Right lobe of liver (tissue), 6 donors: Measurements from ENCODE around the gene MTA2. TPM values are rescaled to one million over a fixed set of nuclear protein-coding genes. Genes with fewer than 3 reads are reported as not detected.
A peak's percentile ranks its signal among the peaks of the same experiment; 100 is the strongest.

Source experiments
- ATAC-seq, 4 donors: fragments of 200-7000 bp; cut with Tn5 transposase; one replicate each; pipeline ENCODE4 v1.9.1; 2020; ENCODE audit warnings: mild to moderate bottlenecking in 4 of 4, moderate library complexity in 4 of 4
- DNase-seq, 3 donors: peaks; one replicate each; pipeline ENCODE4 v3.0.0-alpha.2; 2020
- H3K27ac ChIP-seq, 3 donors: fragments of 200-600 bp; one replicate each; pipeline ENCODE4 v1.8.0; 2022
- H3K27me3 ChIP-seq, 2 donors: fragments of 200-600 bp; one replicate each; pipeline ENCODE4 v1.8.0; 2022
- H3K36me3 ChIP-seq, 4 donors: fragments of 200-600 bp; sonication (generic) in 1 of 4; one replicate each; pipeline versions ENCODE4 v1.5.1 to v1.8.0; 2017 to 2022; ENCODE audit warnings: control low read depth in 1 of 4
- H3K4me1 ChIP-seq, 4 donors: fragments of 200-600 bp; sonication (generic) in 1 of 4; one replicate each; pipeline versions ENCODE4 v1.5.1 to v1.8.0; 2017 to 2022; ENCODE audit warnings: control low read depth in 1 of 4
- H3K4me3 ChIP-seq, 3 donors: fragments of 200-600 bp; one replicate each; pipeline ENCODE4 v1.8.0; 2022
- H3K9me3 ChIP-seq, 4 donors: fragments of 200-600 bp; sonication (generic) in 1 of 4; one replicate each; pipeline versions ENCODE4 v1.5.1 to v1.8.0; 2017 to 2022; ENCODE audit warnings: control low read depth in 1 of 4
- CTCF ChIP-seq, 4 donors: fragments of 200-600 bp in 3 of 4; fragments of 450-650 bp in 1 of 4; IDR thresholded peaks; one replicate each; pipeline versions ENCODE4 v1.5.1 to v1.8.0; 2016 to 2022; ENCODE audit warnings: antibody characterized with exemption in 4 of 4, mild to moderate bottlenecking in 2 of 4
- POLR2A ChIP-seq: fragments of 450-650 bp; IDR thresholded peaks from one replicate; pipeline ENCODE4 v1.6.1; 2017; ENCODE audit warnings: antibody characterized with exemption, mild to moderate bottlenecking
- WGBS: methylation state at CpG from one replicate; pipeline ENCODE4 v1.1.6; 2018; ENCODE audit warnings: low coverage, low lambda C conversion rate; ENCODE audit not compliant: insufficient coverage; ENCODE audit errors: missing lambda C conversion rate; 5-methylcytosine and 5-hydroxymethylcytosine counted together
- intact Hi-C, 2 donors: fragments of 100-400 bp; cut with DNase I; formaldehyde crosslinking; loops; one replicate each; pipeline versions ENCODE4 v1.11.2 to v1.14.1; 2022
- total RNA-seq, 6 experiments: library from RNA; depleted of rRNA in 2 of 6; stranded (reverse); fragments of >200 nt in 2 of 6; fragmentation: NEBNext Ultra II Directional in 3 of 6; extraction: Animal tissue kit (Norgen Biotek cat#: 25700) in 3 of 6; gene quantifications; one replicate each; pipeline versions ENCODE4 v1.1.0 to v1.2.4, GENCODE V29; 2016 to 2023
- donor health status: DM: no; HTN: yes; CAD: no.
- donor health status: DM: no; HTN: no; CAD: no.
- donor health status: DM: no; HTN: no; CAD: no.
- donor health status: DM: no; HTN: yes; CAD: no.
- donor health status: DM: no; HTN: yes; CAD: no.

The MTA2 gene
- total RNA-seq, 6 experiments from 2014 or later, result 20.0 to 38.0 (median 31.8) TPM

GRCh38 chr11:62647609-62648005 is 45.9 kb upstream of the MTA2 start:
- no peak overlapping the region for H3K27ac ChIP-seq
- intact Hi-C loops, result no loop called here
- peaks cover 0 to 28% (median 8%) of the 10 kb centered on the region in 4 donors for H3K4me1 ChIP-seq
- H3K9me3 ChIP-seq, result no peaks in the 10 kb centered on the region
- H3K36me3 ChIP-seq, result peaks cover 0 to 25% (median 9%) of the 10 kb centered on the region in 4 donors
- no peak overlapping the region for H3K4me3 ChIP-seq
- TF ChIP-seq CTCF (IDR thresholded peaks at IDR 0.05) (no peak), POLR2A (no peak)
- ATAC-seq (no peak), DNase-seq (no peak)
- H3K27me3 ChIP-seq, result no peaks in the 10 kb centered on the region
- 80% methylated on average over 3 of the region's 6 CpGs for WGBS

- Histone ChIP-seq H3K27me3 (no peaks in the 10 kb centered on the region), H3K27ac (peak overlapping the region in 2 of 3 donors; percentile 20 to 55), H3K36me3 (peaks cover 0 to 26% (median 11%) of the 10 kb centered on the region in 4 donors), H3K9me3 (no peaks in the 10 kb centered on the region), H3K4me1 (peaks cover 0 to 22% (median 8%) of the 10 kb centered on the region in 4 donors), H3K4me3 (peak overlapping the region in 2 of 3 donors; percentile 21 to 98)
- 25% methylated on average over 11 of the region's 32 CpGs for WGBS
- intact Hi-C loops, result no loop called here
- TF ChIP-seq POLR2A (no peak), CTCF (IDR thresholded peaks at IDR 0.05) (no peak)
- peak in 1 of 4 donors; percentile 6 for ATAC-seq
- DNase-seq, result peak in 1 of 3 donors; percentile 52
Measured at GRCh38 chr11:62646825-62647608, 45.4 kb upstream of the MTA2 start.

- H3K4me1 ChIP-seq, result peaks cover 0 to 17% (median 8%) of the 10 kb centered on the region in 4 donors
- 0% methylated on average over 24 of the region's 73 CpGs for WGBS
Measured at GRCh38 chr11:62645946-62646824, 44.5 kb upstream of the MTA2 start, which contains the start of gene GANAB. Gene GANAB (minus strand): TSS chr11:62646613. CDS start chr11:62646599, 14 bp downstream.

More at GRCh38 chr11:62645946-62646824, 44.5 kb upstream of the MTA2 start, which contains the start of gene GANAB:
- peaks cover 0 to 26% (median 11%) of the 10 kb centered on the region in 4 donors for H3K36me3 ChIP-seq
- peak; percentile 99 to 100 (median 99) for DNase-seq
- H3K27me3 ChIP-seq, result no peaks in the 10 kb centered on the region
- H3K9me3 ChIP-seq, result no peaks in the 10 kb centered on the region
- peak within 1 kb of the TSS; percentile 85 to 92 (median 89) for H3K27ac ChIP-seq
- ATAC-seq, result peak; percentile 95 to 98 (median 97)
- peak within 1 kb of the TSS; percentile 83 to 99 (median 98) for H3K4me3 ChIP-seq
- intact Hi-C loops, result no loop called here
- TF ChIP-seq CTCF (IDR thresholded peaks at IDR 0.05) (no peak), POLR2A (peak; percentile 90)
